Adrenal gland (tissue), 12 donors: Measurements from ENCODE around the gene MTFR1L. TPM values are rescaled to one million over a fixed set of nuclear protein-coding genes. Genes with fewer than 3 reads are reported as not detected.

ENCODE experiments used
- DNase-seq, 7 donors: peaks; one replicate each; pipeline ENCODE4 v3.0.0-alpha.2; 2019 to 2020
- H3K27ac ChIP-seq, 5 donors: fragments of 200-600 bp; sonication (generic) in 4 of 5; 1 replicate in 3 of 5; 2 replicates in 2 of 5; pipeline versions ENCODE4 v1.5.1 to v1.8.0; 2016 to 2020; ENCODE audit warnings: mild to moderate bottlenecking in 1 of 5
- H3K27me3 ChIP-seq: fragments of 200-600 bp; 2 replicates; pipeline ENCODE4 v1.8.0; 2021
- H3K36me3 ChIP-seq, 2 donors: fragments of 200-600 bp; replicated peaks in 1 of 2; 1 replicate in 1 of 2; 2 replicates in 1 of 2; pipeline versions ENCODE4 v1.5.1 to v1.8.0; 2018 to 2022
- H3K4me1 ChIP-seq, 2 donors: fragments of 200-600 bp; replicated peaks in 1 of 2; 1 replicate in 1 of 2; 2 replicates in 1 of 2; pipeline versions ENCODE4 v1.5.1 to v1.8.0; 2018 to 2021
- H3K4me3 ChIP-seq, 4 donors: fragments of 200-600 bp; sonication (generic) in 3 of 4; one replicate each; pipeline ENCODE4 v1.5.1; 2016 to 2018
- H3K9me3 ChIP-seq, 3 donors: fragments of 200-600 bp; sonication (generic) in 1 of 3; replicated peaks in 1 of 3; 1 replicate in 2 of 3; 2 replicates in 1 of 3; pipeline versions ENCODE4 v1.5.1 to v1.8.0; 2016 to 2021
- POLR2A ChIP-seq, 2 donors: fragments of 450-650 bp; IDR thresholded peaks; one replicate each; pipeline ENCODE4 v1.6.1; 2017; ENCODE audit warnings: antibody characterized with exemption in 2 of 2, mild to moderate bottlenecking in 2 of 2, moderate library complexity in 1 of 2
- WGBS, 4 donors: extraction: QIAGEN DNeasy Blood & Tissue Kit in 2 of 4; methylation state at CpG; one replicate each; pipeline versions ENCODE4 v1.1.5 to v1.1.7; 2013 to 2017; 5-methylcytosine and 5-hydroxymethylcytosine counted together
- intact Hi-C, 2 donors: fragments of 100-400 bp; cut with DNase I; formaldehyde crosslinking; loops; one replicate each; pipeline versions ENCODE4 v1.14.1 to v1.15.0; 2022 to 2023
- polyA plus RNA-seq, 3 donors: library from polyadenylated mRNA; stranded (reverse); fragments of 200-250 nt in 2 of 3; fragments of 350-450 nt in 1 of 3; fragmentation: Illumina TruSeq in 1 of 3; extraction: RNeasy Lipid Tissue Mini Kit (QIAGEN cat#74804) in 1 of 3; gene quantifications; one replicate each; pipeline ENCODE4 v1.2.3, GENCODE V29; 2013 to 2014
- total RNA-seq, 9 donors: library from RNA; depleted of rRNA in 4 of 9; stranded (reverse); fragments of >200 nt in 4 of 9; fragments of 120-200 nt in 1 of 9; fragmentation: NEBNext Ultra II Directional in 1 of 9; extraction: Animal tissue kit (Norgen Biotek cat#: 25700) in 1 of 9; gene quantifications; one replicate each; pipeline versions ENCODE4 v1.1.0 to v1.2.4, GENCODE V29; 2013 to 2023
- TF ChIP-seq, protein P1 (sequence below), 6 experiments: fragments of 450-650 bp in 4 of 6; fragments of 200-600 bp in 2 of 6; sonication (generic) in 1 of 6; IDR thresholded peaks; 1 replicate in 5 of 6; 2 replicates in 1 of 6; pipeline versions ENCODE4 v1.5.1 to v1.8.0; 2016 to 2021; ENCODE audit warnings: antibody characterized with exemption in 6 of 6, mild to moderate bottlenecking in 2 of 6, moderate library complexity in 1 of 6
- donor health status: healthy with polysubstance abuse.
- donor health status: Bipolar disorder and iron deficiency.
- donor health status: DM: yes; HTN: yes; CAD: no.
- donor health status: DM: no; HTN: no; CAD: no.
- donor health status: DM: no; HTN: no; CAD: no.
- donor health status: DM: yes; HTN: yes; CAD: no.

Gene MTFR1L
- total and polyA plus RNA-seq, 12 donors, result 116 to 298 (median 192) TPM

DNA sequence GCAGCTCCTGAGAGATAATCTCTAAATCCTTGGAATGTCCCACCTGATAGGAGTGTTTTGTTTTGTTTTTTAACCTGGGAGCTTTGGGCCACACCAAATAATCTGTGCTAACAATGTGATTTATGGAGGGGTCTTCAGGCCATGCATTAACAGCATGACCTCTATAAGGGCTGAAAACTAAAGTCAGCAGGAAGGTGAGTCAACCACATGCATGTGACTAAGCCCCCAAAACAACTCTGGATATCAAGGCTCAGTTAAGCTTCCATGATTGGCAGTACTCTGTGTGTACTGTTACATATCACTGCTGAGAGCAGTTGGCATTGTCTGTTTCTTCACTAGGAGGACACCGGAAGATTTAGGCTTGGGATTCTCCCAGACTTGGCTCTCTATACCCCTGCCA lies 28.8 kb downstream of the MTFR1L start:
- TF ChIP-seq POLR2A (IDR thresholded peaks at IDR 0.05), result no peak
- TF ChIP-seq, protein P1, sequence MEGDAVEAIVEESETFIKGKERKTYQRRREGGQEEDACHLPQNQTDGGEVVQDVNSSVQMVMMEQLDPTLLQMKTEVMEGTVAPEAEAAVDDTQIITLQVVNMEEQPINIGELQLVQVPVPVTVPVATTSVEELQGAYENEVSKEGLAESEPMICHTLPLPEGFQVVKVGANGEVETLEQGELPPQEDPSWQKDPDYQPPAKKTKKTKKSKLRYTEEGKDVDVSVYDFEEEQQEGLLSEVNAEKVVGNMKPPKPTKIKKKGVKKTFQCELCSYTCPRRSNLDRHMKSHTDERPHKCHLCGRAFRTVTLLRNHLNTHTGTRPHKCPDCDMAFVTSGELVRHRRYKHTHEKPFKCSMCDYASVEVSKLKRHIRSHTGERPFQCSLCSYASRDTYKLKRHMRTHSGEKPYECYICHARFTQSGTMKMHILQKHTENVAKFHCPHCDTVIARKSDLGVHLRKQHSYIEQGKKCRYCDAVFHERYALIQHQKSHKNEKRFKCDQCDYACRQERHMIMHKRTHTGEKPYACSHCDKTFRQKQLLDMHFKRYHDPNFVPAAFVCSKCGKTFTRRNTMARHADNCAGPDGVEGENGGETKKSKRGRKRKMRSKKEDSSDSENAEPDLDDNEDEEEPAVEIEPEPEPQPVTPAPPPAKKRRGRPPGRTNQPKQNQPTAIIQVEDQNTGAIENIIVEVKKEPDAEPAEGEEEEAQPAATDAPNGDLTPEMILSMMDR (IDR thresholded peaks at IDR 0.05), result no peak

DNA sequence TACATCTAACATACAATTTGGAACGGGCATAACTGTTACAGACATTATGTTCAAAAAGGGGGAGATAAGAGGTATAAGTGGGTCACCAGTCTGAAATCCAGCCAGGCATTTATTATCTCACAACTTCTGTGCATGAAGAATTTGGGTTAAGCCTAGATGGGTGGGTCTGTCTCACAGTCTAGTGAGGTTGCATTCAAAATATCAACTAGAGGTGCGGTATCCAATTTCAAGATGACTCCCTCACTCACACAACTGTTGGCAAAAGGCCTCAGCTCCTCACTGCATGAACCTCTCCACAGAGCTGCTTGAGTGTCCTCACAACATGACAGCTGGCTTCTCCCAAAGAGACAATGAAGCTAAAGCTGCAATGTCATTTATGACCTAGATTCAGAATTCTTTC lies 34.8 kb downstream of the MTFR1L start:
- intact Hi-C loops, result no loop called here
- TF ChIP-seq POLR2A (IDR thresholded peaks at IDR 0.05), result no peak
- TF ChIP-seq, protein P1 (IDR thresholded peaks at IDR 0.05), result no peak
- Histone ChIP-seq H3K4me1 (peaks cover 6 to 10% of the 10 kb centered on the region in 2 donors), H3K27me3 (no peaks in the 10 kb centered on the region), H3K27ac (no peak overlapping the region), H3K4me3 (no peak overlapping the region), H3K9me3 (no peaks in the 10 kb centered on the region), H3K36me3 (no peaks in the 10 kb centered on the region)
- 86 to 97% (median 91%) methylated on average over 2 of the region's 2 CpGs for WGBS, 4 donors
- DNase-seq, result no peak

More for the DNA sequence above, 28.8 kb downstream of the MTFR1L start:
- Histone ChIP-seq H3K36me3 (no peaks in the 10 kb centered on the region), H3K9me3 (no peaks in the 10 kb centered on the region), H3K27me3 (no peaks in the 10 kb centered on the region), H3K4me3 (no peak overlapping the region), H3K4me1 (no peaks in the 10 kb centered on the region), H3K27ac (no peak overlapping the region)
- no peak for DNase-seq
- WGBS, 4 donors, result 80 to 92% (median 88%) methylated on average over 1 of the region's 1 CpG
- intact Hi-C loops, result no loop called here

DNA sequence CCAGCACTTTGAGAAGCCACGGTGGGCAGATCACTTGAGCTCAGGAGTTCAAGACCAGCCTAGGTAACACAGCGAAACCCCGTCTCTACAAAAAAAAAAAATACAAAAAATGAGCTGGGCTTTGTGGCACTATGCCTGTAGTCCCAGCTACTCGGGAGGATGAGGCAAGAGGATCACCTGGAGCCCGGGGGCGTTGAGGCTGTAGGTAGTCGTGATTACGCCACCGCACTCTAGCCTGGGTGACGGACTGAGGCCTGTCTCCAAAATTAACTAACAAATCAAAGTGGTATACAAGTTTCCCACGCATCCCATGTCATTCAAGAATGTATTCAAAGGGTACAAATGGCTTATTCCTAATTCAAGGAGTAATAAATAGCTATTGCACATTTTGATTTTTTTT lies 37.1 kb downstream of the MTFR1L start:
- H3K4me3 ChIP-seq, result no peak overlapping the region
- H3K36me3 ChIP-seq, result no peaks in the 10 kb centered on the region
- intact Hi-C loops, result no loop called here
- DNase-seq, result no peak
- 91 to 96% (median 93%) methylated on average over 11 of the region's 11 CpGs for WGBS, 4 donors
- H3K4me1 ChIP-seq, result peaks cover 6 to 26% of the 10 kb centered on the region in 2 donors
- no peak overlapping the region for H3K27ac ChIP-seq
- H3K9me3 ChIP-seq, result no peaks in the 10 kb centered on the region
- no peaks in the 10 kb centered on the region for H3K27me3 ChIP-seq
- TF ChIP-seq, protein P1 (IDR thresholded peaks at IDR 0.05), result no peak
- no peak for TF ChIP-seq POLR2A (IDR thresholded peaks at IDR 0.05)

DNA sequence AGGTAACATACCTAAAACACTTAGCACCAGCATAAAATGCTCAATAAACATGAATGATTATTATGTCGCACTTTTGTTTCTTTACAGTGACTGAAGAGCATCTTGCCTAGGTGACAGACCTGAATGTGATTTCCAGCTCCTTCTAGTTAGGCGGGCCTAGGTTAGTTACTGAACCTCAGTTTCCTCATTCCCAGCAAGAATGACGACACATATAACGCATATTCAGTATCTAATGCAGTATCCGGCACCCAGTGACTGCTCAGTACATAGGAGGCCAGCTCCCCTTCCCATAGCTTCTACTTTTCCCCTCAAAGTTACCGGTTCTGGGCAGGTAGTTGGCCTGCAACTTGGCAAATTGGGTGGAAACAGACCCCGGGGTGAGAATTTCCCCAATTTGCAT lies 38.7 kb downstream of the MTFR1L start:
- Histone ChIP-seq H3K9me3 (no peaks in the 10 kb centered on the region), H3K27me3 (no peaks in the 10 kb centered on the region), H3K36me3 (peaks cover 0 to 15% of the 10 kb centered on the region in 2 donors), H3K27ac (no peak overlapping the region), H3K4me3 (peak overlapping the region in 1 of 4 donors; percentile 56), H3K4me1 (peaks cover 6 to 26% of the 10 kb centered on the region in 2 donors)
- intact Hi-C loops, result no loop called here
- no peak for DNase-seq
- 49 to 58% (median 54%) methylated on average over 7 of the region's 7 CpGs for WGBS, 4 donors
- TF ChIP-seq, protein P1 (IDR thresholded peaks at IDR 0.05), result no peak
- TF ChIP-seq POLR2A (IDR thresholded peaks at IDR 0.05), result no peak
